BE2C (cell line): ENCODE data around the gene CLCNKA.

Source experiments
- DNase-seq: peaks from one replicate; pipeline ENCODE4 v3.0.0-alpha.2; 2020
- H3K27me3 ChIP-seq: fragments of 250-450 bp; sonication (Bioruptor Pico); 2 replicates; pipeline ENCODE4 v1.5.1; 2020; ENCODE audit warnings: mild to moderate bottlenecking
- H3K36me3 ChIP-seq: fragments of 250-450 bp; sonication (Bioruptor Pico); 2 replicates; pipeline ENCODE4 v1.5.1; 2020; ENCODE audit warnings: mild to moderate bottlenecking
- H3K4me1 ChIP-seq: fragments of 250-450 bp; sonication (Bioruptor Pico); 2 replicates; pipeline ENCODE4 v1.5.1; 2020
- H3K4me3 ChIP-seq: 2 replicates; pipeline ENCODE4 v1.5.1; 2011; ENCODE audit warnings: low read depth, low read length
- H3K9me3 ChIP-seq: fragments of 250-450 bp; sonication (Bioruptor Pico); 2 replicates; pipeline ENCODE4 v1.5.1; 2020
- CTCF ChIP-seq: IDR thresholded peaks from 2 replicates; pipeline ENCODE4 v1.5.1; 2012; ENCODE audit warnings: mild to moderate bottlenecking, low read depth, low read length

CLCNKA gene

GRCh38 chr1:16066245-16066644 lies 44.4 kb downstream of the CLCNKA start:
- Histone ChIP-seq H3K9me3 (no peaks in the 10 kb centered on the region), H3K27me3 (no peaks in the 10 kb centered on the region)

DNA sequence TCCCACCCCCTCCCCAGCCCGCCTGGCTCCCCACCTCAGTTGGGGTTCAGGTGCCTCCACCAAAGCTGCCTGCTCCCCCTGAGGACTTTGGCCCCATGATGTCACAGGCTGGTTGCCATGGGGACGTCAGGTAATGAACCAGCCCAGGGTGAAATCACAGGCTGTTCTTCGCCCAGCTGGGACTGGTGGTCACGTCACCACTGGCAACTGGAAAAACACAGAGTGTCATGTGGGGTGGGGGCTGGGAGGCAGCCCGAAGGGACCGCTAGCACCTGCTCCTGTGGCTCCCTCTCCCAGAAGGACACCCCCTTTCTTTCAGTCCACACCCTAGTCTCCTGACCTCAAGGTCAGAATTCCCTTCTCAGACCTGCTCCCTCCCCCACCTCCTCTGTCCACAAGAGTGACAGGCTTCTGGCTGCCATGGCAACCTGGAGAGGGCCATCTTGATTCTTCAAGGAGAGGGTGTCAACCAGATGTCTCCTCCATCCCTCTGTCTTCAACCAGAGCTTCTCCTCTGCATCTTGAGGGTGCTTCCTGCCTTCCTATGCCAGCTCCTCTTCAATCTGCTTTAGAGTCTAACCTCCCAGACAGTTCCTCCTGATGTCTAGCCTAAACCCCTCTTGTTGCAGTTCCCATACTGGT lies 45.4 kb downstream of the CLCNKA start:
- peak; percentile 20 for DNase-seq

More at GRCh38 chr1:16066245-16066644, 44.4 kb downstream of the CLCNKA start:
- no peak for DNase-seq
- no peak for TF ChIP-seq CTCF
- Histone ChIP-seq H3K4me3 (no peak overlapping the region), H3K4me1 (no peaks in the 10 kb centered on the region), H3K36me3 (no peaks in the 10 kb centered on the region)

DNA sequence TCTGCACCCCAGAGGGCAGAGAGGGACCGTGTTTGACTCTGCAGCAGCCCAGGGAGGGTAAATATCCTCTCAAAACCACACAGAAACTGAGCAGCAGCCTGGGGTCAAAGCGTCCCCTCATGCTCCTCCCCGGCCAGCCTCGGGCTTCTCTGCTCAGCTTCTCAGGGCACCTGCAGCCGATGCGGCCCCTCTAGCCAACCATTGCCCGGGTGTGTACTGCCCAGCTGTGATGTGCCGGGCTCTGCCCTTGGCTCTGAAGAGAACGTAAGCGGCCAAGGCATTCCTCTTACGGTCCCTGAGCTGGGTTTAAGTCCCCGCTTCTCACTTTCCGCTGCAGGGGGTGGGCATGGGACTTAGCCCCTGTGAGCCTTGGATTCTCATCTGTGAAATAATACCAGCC lies 46.1 kb downstream of the CLCNKA start:
- Histone ChIP-seq H3K36me3 (no peaks in the 10 kb centered on the region), H3K9me3 (no peaks in the 10 kb centered on the region), H3K27me3 (no peaks in the 10 kb centered on the region), H3K4me3 (no peak overlapping the region), H3K4me1 (no peaks in the 10 kb centered on the region)
- no peak for TF ChIP-seq CTCF
- no peak for DNase-seq

More for the DNA sequence above, 45.4 kb downstream of the CLCNKA start:
- no peaks in the 10 kb centered on the region for H3K4me1 ChIP-seq
- no peaks in the 10 kb centered on the region for H3K36me3 ChIP-seq
- no peaks in the 10 kb centered on the region for H3K9me3 ChIP-seq
- TF ChIP-seq CTCF, result no peak
- H3K4me3 ChIP-seq, result no peak overlapping the region
- H3K27me3 ChIP-seq, result no peaks in the 10 kb centered on the region

- Histone ChIP-seq H3K27me3 (no peaks in the 10 kb centered on the region), H3K9me3 (no peaks in the 10 kb centered on the region), H3K4me3 (no peak overlapping the region), H3K36me3 (no peaks in the 10 kb centered on the region), H3K4me1 (no peaks in the 10 kb centered on the region)
- TF ChIP-seq CTCF, result no peak
- no peak for DNase-seq
Observed at GRCh38 chr1:16068356-16069270, 46.8 kb downstream of the CLCNKA start.

DNA sequence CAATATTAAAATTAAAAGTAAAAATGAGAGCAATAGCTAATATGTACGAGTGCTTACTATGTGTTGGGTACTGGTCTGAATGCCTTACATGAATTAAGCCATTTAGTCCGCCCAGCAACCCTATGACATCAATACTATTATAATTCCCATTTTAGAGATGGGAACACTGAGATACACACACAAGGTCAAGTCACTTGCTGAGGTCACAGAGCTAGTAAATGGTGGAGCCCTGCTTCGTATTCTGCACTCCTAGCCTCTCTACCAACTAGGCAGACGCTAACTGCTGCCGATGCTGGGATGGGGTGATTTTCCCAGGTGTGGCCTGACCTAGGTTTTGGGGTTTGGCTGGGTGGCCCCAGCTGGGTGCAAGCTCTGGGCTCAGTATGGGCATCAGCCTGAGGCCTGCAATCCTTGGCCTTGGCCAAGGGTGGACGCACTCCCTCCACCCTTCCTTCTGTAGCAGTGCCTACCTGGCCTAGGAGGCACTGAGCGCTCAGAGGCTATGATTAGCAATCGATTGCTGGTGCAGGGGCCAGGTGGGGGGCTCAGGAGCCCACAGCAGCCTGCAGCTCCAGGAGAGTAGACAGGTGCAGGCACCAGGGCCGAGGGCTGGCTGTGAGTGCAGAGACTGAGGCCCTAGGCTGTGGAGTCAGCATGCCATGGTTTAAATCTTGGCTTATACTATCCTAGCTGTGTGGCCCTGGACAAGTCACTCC lies 49.0 kb downstream of the CLCNKA start:
- H3K4me1 ChIP-seq, result no peaks in the 10 kb centered on the region
- H3K36me3 ChIP-seq, result no peaks in the 10 kb centered on the region
- H3K27me3 ChIP-seq, result no peaks in the 10 kb centered on the region
- TF ChIP-seq CTCF, result no peak
- no peak for DNase-seq
- no peak overlapping the region for H3K4me3 ChIP-seq
- no peaks in the 10 kb centered on the region for H3K9me3 ChIP-seq
